Measurements from ENCODE around the gene CELF2. TPM values are rescaled to one million over a fixed set of nuclear protein-coding genes. Genes with fewer than 3 reads are reported as not detected.
A peak's percentile ranks its signal among the peaks of the same experiment; 100 is the strongest.

The CELF2 gene
- total and polyA plus RNA-seq, 9 of the 15 experiments (the other 6 are each of a cell fraction or from before 2014, with no cell fraction given): 4.0 to 20.3 (median 11.1) TPM

- Histone ChIP-seq H3K4me2 (ENCODE audit: insufficient read depth, low read length) (no peak overlapping the region), H3K27me3 (ENCODE audit: control insufficient read depth in 2 of 2, insufficient read depth in 2 of 2, low read length in 2 of 2) (0 out of 5 replicates have a peak, but pooled peaks cover 0 to 8% of the 10 kb centered on the region in 2 experiments), H3K4me3 (no peak overlapping the region), H2AFZ (ENCODE audit: low read depth, low read length) (no peak overlapping the region), H3K9me3 (replicated peaks; ENCODE audit: control insufficient read depth, insufficient read depth, low read depth, low read length) (0 out of 2 replicates have a peak, but pooled peaks cover 2% of the 10 kb centered on the region), H3K79me2 (ENCODE audit: control insufficient read depth, insufficient read depth, low read length) (no peaks in the 10 kb centered on the region), H3K4me1 (replicated peaks in 1 of 2; ENCODE audit: control insufficient read depth in 2 of 2, insufficient read depth in 2 of 2, low read length in 2 of 2) (no peaks in the 10 kb centered on the region), H3K9ac (ENCODE audit: insufficient read depth in 1 of 2, low read depth in 2 of 2, low read length in 2 of 2) (no peak overlapping the region), H3K36me3 (ENCODE audit: control insufficient read depth, insufficient read depth, low read length) (no peaks in the 10 kb centered on the region), H4K20me1 (replicated peaks; ENCODE audit: control insufficient read depth, insufficient read depth, low read length) (no peaks in the 10 kb centered on the region), H3K27ac (ENCODE audit: extremely low read depth, low read depth, low read length) (no peak overlapping the region), H3K9me1 (ENCODE audit: control insufficient read depth, insufficient read depth, low read length) (no peaks in the 10 kb centered on the region)
- BruUV-seq (replicated peaks): no TSS peak
- no peak for DNase-seq (ENCODE audit: extremely low read depth in 1 of 4, low spot score in 3 of 4)
- intact Hi-C loops (cut with micrococcal nuclease) (no loop called here), in situ Hi-C loops (cut with MboI) (no loop called here)
- whole genome bisulfite sequencing (ENCODE audit: insufficient coverage, low coverage, missing lambda C conversion rate): 12% methylated on average over 10 of the region's 10 CpGs
- ChIA-PET CTCF (ENCODE audit: low intra/inter-chr PET ratio) (no interaction called here), POLR2A (no interaction called here)
- no peak for ATAC-seq
- TF ChIP-seq TGIF2 (CRISPR knock-in tag; IDR thresholded peaks at IDR 0.05) (no peak), ZNF274 (IDR thresholded peaks at IDR 0.05; ENCODE audit: borderline replicate concordance, low read depth, low read length) (peak; percentile 77)
- FAIRE-seq: no peak
Observed at GRCh38 chr10:11093771-11094736, 76.4 kb downstream of the CELF2 start.

GRCh38 chr10:11095374-11095801 is 77.7 kb downstream of the CELF2 start:
- CTCF ChIA-PET (ENCODE audit: low intra/inter-chr PET ratio): no interaction called here
- no TSS peak for BruUV-seq (replicated peaks)

More at GRCh38 chr10:11095374-11095801, 77.7 kb downstream of the CELF2 start:
- H4K20me1 ChIP-seq (replicated peaks; ENCODE audit: control insufficient read depth, insufficient read depth, low read length): no peaks in the 10 kb centered on the region
- FAIRE-seq (no peak), DNase-seq (ENCODE audit: extremely low read depth in 1 of 4, low spot score in 3 of 4) (no peak), ATAC-seq (no peak)
- POLR2A ChIA-PET: interaction anchor here (0.6 kb wide), 1 partner anchor 9 kb away, joined by 3 read pairs; no protein-coding TSS in a partner anchor
- no peaks in the 10 kb centered on the region for H3K79me2 ChIP-seq (ENCODE audit: control insufficient read depth, insufficient read depth, low read length)
- 9% methylated on average over 12 of the region's 12 CpGs for WGBS (ENCODE audit: insufficient coverage, low coverage, missing lambda C conversion rate)
- no peak overlapping the region for H3K27ac ChIP-seq (ENCODE audit: extremely low read depth, low read depth, low read length)
- intact Hi-C loops (cut with micrococcal nuclease) (no loop called here), in situ Hi-C loops (cut with MboI) (no loop called here)
- 0 out of 2 replicates have a peak, but pooled peaks cover 2% of the 10 kb centered on the region for H3K9me3 ChIP-seq (replicated peaks; ENCODE audit: control insufficient read depth, insufficient read depth, low read depth, low read length)
- TF ChIP-seq TEAD1 (CRISPR knock-in tag; IDR thresholded peaks at IDR 0.05): no peak
- TF ChIP-seq ZNF76 (CRISPR knock-in tag; IDR thresholded peaks at IDR 0.05; ENCODE audit: borderline replicate concordance): no peak
- no peak for TF ChIP-seq SMARCC2 (IDR thresholded peaks at IDR 0.05; ENCODE audit: low read depth)
- no peak for TF ChIP-seq ZNF395 (CRISPR knock-in tag; IDR thresholded peaks at IDR 0.05)
- 0 out of 5 replicates have a peak, but pooled peaks cover 0 to 8% of the 10 kb centered on the region in 2 experiments for H3K27me3 ChIP-seq (ENCODE audit: control insufficient read depth in 2 of 2, insufficient read depth in 2 of 2, low read length in 2 of 2)
- H3K4me1 ChIP-seq (replicated peaks in 1 of 2; ENCODE audit: control insufficient read depth in 2 of 2, insufficient read depth in 2 of 2, low read length in 2 of 2): no peaks in the 10 kb centered on the region
- H3K4me3 ChIP-seq: no peak overlapping the region
- H3K4me2 ChIP-seq (ENCODE audit: insufficient read depth, low read length): no peak overlapping the region
- no peak overlapping the region for H2AFZ ChIP-seq (ENCODE audit: low read depth, low read length)
- no peak overlapping the region for H3K9ac ChIP-seq (ENCODE audit: insufficient read depth in 1 of 2, low read depth in 2 of 2, low read length in 2 of 2)
- H3K9me1 ChIP-seq (ENCODE audit: control insufficient read depth, insufficient read depth, low read length): no peaks in the 10 kb centered on the region
- no peaks in the 10 kb centered on the region for H3K36me3 ChIP-seq (ENCODE audit: control insufficient read depth, insufficient read depth, low read length)

Data from K562 (cell line).